Activated CD4-positive, alpha-beta T cell treated with anti-CD3 and anti-CD28 coated beads for 36 hours (primary cell): ENCODE measurements around the gene SPCS3. TPM values are rescaled to one million over a fixed set of nuclear protein-coding genes. Genes with fewer than 3 reads are reported as not detected.

ENCODE experiments used
- ATAC-seq: fragments of 200-7000 bp; cut with Tn5 transposase; one replicate; pipeline ENCODE4 v1.10.0; 2021; ENCODE audit warnings: mild to moderate bottlenecking, moderate library complexity
- CTCF ChIA-PET: fragments of 350-600 bp; sonication (Branson Sonifier 250); formaldehyde crosslinking; loops from one replicate; lab custom pipeline; 2021; ENCODE audit warnings: antibody characterized with exemption; lab: Charles Lee
- POLR2A ChIA-PET: fragments of 350-600 bp; sonication (Branson Sonifier 250); formaldehyde crosslinking; loops from one replicate; lab custom pipeline; 2021; ENCODE audit warnings: antibody characterized with exemption, inconsistent platforms; lab: Charles Lee
- DNase-seq: peaks from one replicate; pipeline ENCODE4 v3.0.0-alpha.2; 2020
- H3K27ac Mint-ChIP-seq: one replicate; pipeline ENCODE4 v1.8.0; 2021; ENCODE audit warnings: mixed read lengths
- H3K27me3 Mint-ChIP-seq: one replicate; pipeline ENCODE4 v1.8.0; 2021; ENCODE audit warnings: mixed read lengths
- H3K36me3 Mint-ChIP-seq: one replicate; pipeline ENCODE4 v1.8.0; 2021; ENCODE audit warnings: low read depth, mixed read lengths
- H3K4me1 Mint-ChIP-seq: one replicate; pipeline ENCODE4 v1.8.0; 2021; ENCODE audit warnings: mixed read lengths
- H3K4me3 Mint-ChIP-seq: one replicate; pipeline ENCODE4 v1.8.0; 2021; ENCODE audit warnings: mild to moderate bottlenecking, moderate library complexity, mixed read lengths
- H3K9me3 Mint-ChIP-seq: one replicate; pipeline ENCODE4 v1.8.0; 2021; ENCODE audit warnings: low read depth, mixed read lengths
- intact Hi-C, 2 experiments: fragments of 100-400 bp; cut with DNase I in 1 of 2; cut with micrococcal nuclease in 1 of 2; formaldehyde crosslinking; loops; one replicate each; pipeline versions ENCODE4 v1.14.2 to v1.15.1; 2022 to 2024; cut with DNase I, micrococcal nuclease
- total RNA-seq, 2 experiments: library from RNA; stranded (reverse); gene quantifications; one replicate each; pipeline ENCODE4 v1.2.3, GENCODE V29; 2021

The SPCS3 gene
- total RNA-seq, 2 experiments from 2014 or later = 120 to 142 TPM

DNA sequence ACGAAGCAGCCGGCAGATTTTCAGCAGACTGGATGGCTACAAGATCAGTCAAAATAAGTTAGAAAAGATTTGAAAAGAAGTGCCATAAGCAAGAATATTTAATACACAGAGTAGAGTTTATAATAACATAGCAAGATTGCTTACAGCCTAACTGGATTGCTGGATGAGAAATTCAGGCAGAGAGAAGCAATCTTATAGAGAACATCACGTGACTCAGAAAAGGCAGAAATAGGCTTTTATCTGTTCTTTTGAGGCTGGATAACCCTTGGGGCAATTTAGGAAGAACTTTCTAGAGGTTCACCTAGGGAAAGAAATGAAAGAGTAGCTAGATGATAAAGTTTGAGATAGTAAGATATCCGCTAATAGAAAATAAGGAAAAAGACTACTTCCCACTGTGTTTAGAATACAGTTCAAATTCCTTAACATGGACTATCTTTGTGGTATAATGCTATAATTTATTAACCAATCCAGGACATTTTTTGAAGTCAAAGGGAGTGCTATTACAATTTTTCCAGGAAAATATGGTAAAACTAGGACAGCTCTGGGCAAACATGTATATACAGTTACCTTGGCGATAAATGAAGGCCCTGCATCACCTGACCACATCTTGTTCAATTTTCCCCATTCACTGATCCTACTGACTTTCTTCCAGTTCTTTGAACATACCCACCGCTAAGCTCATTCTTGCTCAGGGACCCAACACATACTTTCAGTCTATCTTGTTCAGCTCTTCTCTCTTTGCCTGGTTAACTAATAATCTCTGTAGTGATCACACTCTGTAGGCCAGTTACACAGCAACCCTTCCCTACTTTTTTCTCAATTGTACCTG lies 12.7 kb upstream of the SPCS3 start:
- Mint-ChIP-seq H3K4me3 (no peak overlapping the region), H3K36me3 (no peaks in the 10 kb centered on the region), H3K27me3 (peaks cover 29% of the 10 kb centered on the region), H3K9me3 (no peaks in the 10 kb centered on the region), H3K4me1 (no peaks in the 10 kb centered on the region), H3K27ac (no peak overlapping the region)
- no peak for DNase-seq
- ChIA-PET POLR2A (no interaction called here), CTCF (interaction anchor here (1.0 kb wide), 1 partner anchor 35 kb away, joined by 3 read pairs; no protein-coding TSS in a partner anchor)
- intact Hi-C loops = no loop called here
- ATAC-seq = no peak

DNA sequence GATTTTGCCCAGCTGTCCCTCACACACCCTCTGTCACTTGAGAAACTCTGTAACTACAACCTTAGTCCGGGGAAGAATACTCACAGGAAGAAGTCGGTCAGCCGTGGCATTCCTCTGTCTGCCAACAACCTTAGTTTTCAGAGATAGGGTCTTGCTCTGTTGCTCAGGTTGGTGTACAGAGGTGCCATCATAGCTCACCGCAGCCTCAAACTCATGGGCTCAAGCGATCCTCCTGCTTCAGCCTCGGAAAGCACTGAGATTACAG lies 12.2 kb upstream of the SPCS3 start:
- Mint-ChIP-seq H3K4me1 (no peaks in the 10 kb centered on the region), H3K27me3 (peaks cover 29% of the 10 kb centered on the region), H3K27ac (no peak overlapping the region), H3K36me3 (no peaks in the 10 kb centered on the region), H3K9me3 (no peaks in the 10 kb centered on the region), H3K4me3 (no peak overlapping the region)
- POLR2A ChIA-PET = no interaction called here
- CTCF ChIA-PET = interaction anchor here (1.0 kb wide), 1 partner anchor 36 kb away, joined by 3 read pairs; no protein-coding TSS in a partner anchor
- DNase-seq (no peak), ATAC-seq (no peak)
- intact Hi-C loops = no loop called here

DNA sequence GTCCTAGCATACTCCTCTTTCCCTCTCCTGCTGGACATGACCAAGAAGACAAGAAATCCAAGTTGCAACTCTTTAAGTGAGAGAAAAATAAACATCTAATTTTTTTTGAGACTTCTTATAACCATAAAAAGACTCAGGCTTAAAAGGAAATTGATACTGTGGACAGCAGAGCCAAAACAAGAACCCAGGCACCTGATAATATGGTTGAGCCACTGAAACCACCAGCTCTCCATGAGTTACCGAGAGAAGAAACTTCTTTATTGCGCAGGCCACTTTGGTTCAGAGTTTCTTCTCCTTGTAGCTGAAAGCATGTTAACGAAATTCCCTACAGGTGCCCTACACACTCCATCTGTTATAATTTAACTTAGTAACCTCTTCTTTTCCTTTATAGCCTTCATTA lies 11.3 kb upstream of the SPCS3 start:
- no peaks in the 10 kb centered on the region for H3K4me1 Mint-ChIP-seq
- ATAC-seq (no peak), DNase-seq (no peak)
- peaks cover 25% of the 10 kb centered on the region for H3K27me3 Mint-ChIP-seq
- ChIA-PET CTCF (no interaction called here), POLR2A (no interaction called here)
- no peak overlapping the region for H3K4me3 Mint-ChIP-seq
- H3K27ac Mint-ChIP-seq = no peak overlapping the region
- H3K9me3 Mint-ChIP-seq = no peaks in the 10 kb centered on the region
- intact Hi-C loops = no loop called here
- H3K36me3 Mint-ChIP-seq = no peaks in the 10 kb centered on the region

GRCh38 chr4:176309046-176309445 lies 10.7 kb upstream of the SPCS3 start:
- no peaks in the 10 kb centered on the region for H3K36me3 Mint-ChIP-seq
- no peak for DNase-seq
- peak; percentile 53 for ATAC-seq
- POLR2A ChIA-PET = no interaction called here
- H3K27ac Mint-ChIP-seq = no peak overlapping the region
- peaks cover 23% of the 10 kb centered on the region for H3K27me3 Mint-ChIP-seq
- intact Hi-C loops = no loop called here
- no peaks in the 10 kb centered on the region for H3K4me1 Mint-ChIP-seq
- H3K4me3 Mint-ChIP-seq = no peak overlapping the region
- H3K9me3 Mint-ChIP-seq = no peaks in the 10 kb centered on the region
- CTCF ChIA-PET = no interaction called here

- ChIA-PET CTCF (no interaction called here), POLR2A (no interaction called here)
- Mint-ChIP-seq H3K36me3 (no peaks in the 10 kb centered on the region), H3K27me3 (peaks cover 19% of the 10 kb centered on the region), H3K27ac (no peak overlapping the region), H3K4me3 (no peak overlapping the region), H3K9me3 (no peaks in the 10 kb centered on the region), H3K4me1 (no peaks in the 10 kb centered on the region)
- ATAC-seq (no peak), DNase-seq (no peak)
- intact Hi-C loops = no loop called here
Observed at GRCh38 chr4:176309772-176310171, 10.0 kb upstream of the SPCS3 start.

DNA sequence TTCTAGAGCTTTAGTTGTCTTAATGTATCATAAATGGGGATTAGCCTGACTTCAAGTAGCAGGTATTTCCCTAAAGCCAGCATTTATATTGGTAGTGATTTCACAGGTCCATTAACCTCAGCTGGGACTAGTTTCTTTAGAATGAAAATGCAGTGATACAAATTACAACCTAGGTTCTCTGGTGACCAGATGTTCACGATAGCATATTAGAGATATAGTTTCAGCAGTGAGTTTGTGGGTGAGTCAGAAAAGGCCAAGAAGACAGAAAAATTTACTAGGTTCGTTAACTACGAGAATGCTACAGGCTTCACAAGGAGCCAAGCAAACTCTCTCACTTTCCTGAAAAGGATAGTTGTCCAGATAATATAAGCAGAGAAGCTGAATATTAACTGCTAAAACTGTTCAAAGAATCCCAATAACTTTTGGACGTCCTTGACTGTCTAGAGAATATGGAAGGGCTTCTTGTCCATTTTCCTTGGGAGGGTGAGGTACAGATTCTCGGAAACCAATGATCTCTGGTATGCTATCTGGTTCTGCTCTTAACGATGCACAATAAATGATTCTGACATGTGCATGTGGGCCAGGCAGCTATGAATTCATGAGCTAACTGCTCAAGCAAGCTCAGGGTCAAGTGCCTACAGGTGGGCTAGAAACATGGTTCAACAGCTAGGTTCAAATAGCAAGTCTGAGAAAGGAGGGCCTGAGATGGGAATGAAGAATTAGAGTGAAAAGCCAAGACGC lies 6.0 kb upstream of the SPCS3 start:
- no peak for ATAC-seq
- no peak for DNase-seq
- Mint-ChIP-seq H3K4me3 (no peak overlapping the region), H3K27ac (no peak overlapping the region), H3K4me1 (peaks cover 2% of the 10 kb centered on the region), H3K27me3 (peaks cover 4% of the 10 kb centered on the region), H3K36me3 (no peaks in the 10 kb centered on the region), H3K9me3 (no peaks in the 10 kb centered on the region)
- intact Hi-C loops = no loop called here
- ChIA-PET POLR2A (no interaction called here), CTCF (interaction anchor here (0.9 to 1.3 kb wide), 3 partner anchors 9 to 30 kb away, joined by 3 read pairs; no protein-coding TSS in a partner anchor)

DNA sequence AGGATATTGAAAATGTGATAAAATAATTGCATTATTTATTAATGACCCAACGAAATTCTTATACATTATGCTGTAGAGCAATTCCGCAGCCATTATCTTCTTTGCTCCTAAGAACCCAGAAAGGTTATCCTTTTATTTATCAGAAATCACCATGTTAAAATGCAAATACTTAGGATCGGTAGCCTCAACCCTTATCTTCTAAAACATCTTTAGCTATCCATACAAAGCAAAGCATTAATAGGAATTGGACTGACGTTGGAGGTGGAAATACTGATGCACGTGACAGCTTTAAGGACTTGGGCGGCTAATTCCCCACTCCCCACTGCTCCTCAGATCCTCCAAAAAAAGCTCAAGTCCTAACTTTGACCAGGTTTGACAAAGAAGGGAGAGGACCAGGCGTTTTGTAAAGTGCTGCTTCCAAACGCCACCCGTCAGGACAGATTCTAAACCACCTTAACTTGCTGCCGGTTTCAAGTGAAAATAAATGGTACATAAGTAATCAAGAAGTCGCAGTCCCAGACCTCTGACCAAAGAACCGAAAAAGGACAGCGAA lies 539 bp upstream of the SPCS3 start:
- ChIA-PET POLR2A (no interaction called here), CTCF (no interaction called here)
- Mint-ChIP-seq H3K36me3 (peaks cover 10% of the 10 kb centered on the region), H3K27ac (peak overlapping the region; percentile 89), H3K27me3 (no peaks in the 10 kb centered on the region), H3K9me3 (no peaks in the 10 kb centered on the region), H3K4me3 (peak overlapping the region; percentile 97), H3K4me1 (peaks cover 26% of the 10 kb centered on the region)
- ATAC-seq = peak; percentile 0
- DNase-seq = no peak
- intact Hi-C loops = loop anchor here (1.0 to 5.0 kb wide), 2 partner anchors 124 to 993 kb away; partner anchors contain the start of gene SPATA4 (in 1 of the 2)

- intact Hi-C loops = loop anchor here (1.0 to 2.0 kb wide), 4 partner anchors 125 to 1122 kb away; partner anchors contain the start of genes WDR17 (in 2 of the 2), AGA (in 1 of the 2) and SPATA4 (in 1 of the 2)
- peaks cover 13% of the 10 kb centered on the region for H3K36me3 Mint-ChIP-seq
- DNase-seq = peak; percentile 94
- CTCF ChIA-PET = interaction anchor here (1.0 to 1.4 kb wide), 2 partner anchors 10 to 20 kb away, joined by 3 read pairs; no protein-coding TSS in a partner anchor
- H3K4me3 Mint-ChIP-seq = peak overlapping the region; percentile 97
- POLR2A ChIA-PET = no interaction called here
- peak; percentile 74 for ATAC-seq
- H3K4me1 Mint-ChIP-seq = peaks cover 34% of the 10 kb centered on the region
- no peaks in the 10 kb centered on the region for H3K9me3 Mint-ChIP-seq
- no peaks in the 10 kb centered on the region for H3K27me3 Mint-ChIP-seq
- peak overlapping the region; percentile 97 for H3K27ac Mint-ChIP-seq
Observed at GRCh38 chr4:176320340-176320975, 692 bp downstream of the SPCS3 start.

DNA sequence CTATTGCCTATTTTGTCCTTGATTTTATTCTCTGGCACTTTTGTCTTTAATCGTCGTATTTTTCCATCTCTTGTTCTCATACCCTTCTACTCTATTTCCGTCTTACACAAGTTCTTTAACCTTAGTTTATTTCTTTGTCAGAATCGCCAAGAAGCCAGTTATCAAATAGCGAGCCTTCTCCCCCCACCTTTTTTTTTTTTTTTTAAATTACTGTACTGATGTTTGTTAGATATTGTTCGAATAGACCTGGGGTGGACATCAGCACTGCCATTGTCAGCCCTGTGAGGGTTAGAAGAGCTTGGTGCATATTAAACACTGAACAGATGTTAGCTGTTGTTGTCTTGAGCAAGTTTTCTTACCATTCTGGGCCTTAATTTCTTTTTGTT lies 1.2 kb downstream of the SPCS3 start:
- ChIA-PET CTCF (interaction anchor here (0.6 to 1.4 kb wide), 3 partner anchors 10 to 704 kb away, joined by 3 read pairs; no protein-coding TSS in a partner anchor), POLR2A (no interaction called here)
- Mint-ChIP-seq H3K27ac (peak overlapping the region; percentile 97), H3K36me3 (peaks cover 13% of the 10 kb centered on the region), H3K4me1 (peaks cover 34% of the 10 kb centered on the region), H3K9me3 (no peaks in the 10 kb centered on the region), H3K27me3 (no peaks in the 10 kb centered on the region), H3K4me3 (peak overlapping the region; percentile 97)
- ATAC-seq (no peak), DNase-seq (no peak)
- intact Hi-C loops = loop anchor here (1.0 to 2.0 kb wide), 5 partner anchors 8 to 1122 kb away; partner anchors contain the start of genes WDR17 (in 2 of the 2), AGA (in 1 of the 2) and SPATA4 (in 1 of the 2)

- POLR2A ChIA-PET = no interaction called here
- Mint-ChIP-seq H3K4me1 (peaks cover 36% of the 10 kb centered on the region), H3K4me3 (peak overlapping the region; percentile 97), H3K27me3 (no peaks in the 10 kb centered on the region), H3K36me3 (peaks cover 16% of the 10 kb centered on the region), H3K27ac (peak overlapping the region; percentile 77), H3K9me3 (no peaks in the 10 kb centered on the region)
- CTCF ChIA-PET = interaction anchor here (0.6 to 1.4 kb wide), 3 partner anchors 9 to 703 kb away, joined by 3 read pairs; no protein-coding TSS in a partner anchor
- intact Hi-C loops = loop anchor here (1.0 to 2.0 kb wide), 3 partner anchors 8 to 1121 kb away; partner anchors contain the start of genes AGA (in 1 of the 2) and WDR17 (in 1 of the 2)
- ATAC-seq = no peak
- no peak for DNase-seq
Observed at GRCh38 chr4:176321589-176321988, 1.8 kb downstream of the SPCS3 start.
